ENCODE measurements around the gene GRHL1. TPM values are rescaled to one million over a fixed set of nuclear protein-coding genes. Genes with fewer than 3 reads are reported as not detected.

GRHL1 gene
- total RNA-seq, 1 experiment from 2014 or later = 11.6 TPM

- no peaks in the 10 kb centered on the region for H3K9me3 ChIP-seq
- DNase-seq = no peak
- peaks cover 12% of the 10 kb centered on the region for H3K36me3 Mint-ChIP-seq (ENCODE audit: insufficient read depth, unreplicated experiment)
- H3K27me3 Mint-ChIP-seq (ENCODE audit: insufficient read depth, unreplicated experiment) = no peaks in the 10 kb centered on the region
- no peak for TF ChIP-seq CTCF (IDR thresholded peaks at IDR 0.05; ENCODE audit: insufficient read depth in 1 of 2, low read depth in 1 of 2, low read length in 1 of 2, severe bottlenecking in 1 of 2, unreplicated experiment in 1 of 2)
- H3K4me3 ChIP-seq (ENCODE audit: low read depth, low read length) = no peak overlapping the region
- no peaks in the 10 kb centered on the region for H3K4me1 ChIP-seq
- ChIA-PET CTCF (no interaction called here), POLR2A (no interaction called here)
- H3K36me3 ChIP-seq (ENCODE audit: control insufficient read depth, insufficient read depth, low read length) = no peaks in the 10 kb centered on the region
- H3K27ac Mint-ChIP-seq (ENCODE audit: unreplicated experiment) = no peak overlapping the region
- intact Hi-C loops (cut with micrococcal nuclease; ENCODE audit: unreplicated experiment) = no loop called here
- no peaks in the 10 kb centered on the region for H3K9me3 Mint-ChIP-seq (ENCODE audit: unreplicated experiment)
- no TSS peak for BruUV-seq (replicated peaks)
- no peak overlapping the region for H3K4me3 Mint-ChIP-seq (ENCODE audit: unreplicated experiment)
- H3K27me3 ChIP-seq (replicated peaks; ENCODE audit: control insufficient read depth, insufficient read depth, low read length) = no peaks in the 10 kb centered on the region
- H3K4me1 Mint-ChIP-seq (ENCODE audit: low read depth, unreplicated experiment) = peaks cover 7% of the 10 kb centered on the region
Measured at GRCh38 chr2:9990736-9991135, 39.2 kb downstream of the GRHL1 start.

- DNase-seq = no peak
Measured at GRCh38 chr2:9991221-9991620, 39.7 kb downstream of the GRHL1 start.

GRCh38 chr2:9991829-9992273 lies 40.4 kb downstream of the GRHL1 start:
- POLR2A ChIA-PET = no interaction called here

More at GRCh38 chr2:9991221-9991620, 39.7 kb downstream of the GRHL1 start:
- H3K27me3 ChIP-seq (replicated peaks; ENCODE audit: control insufficient read depth, insufficient read depth, low read length) = no peaks in the 10 kb centered on the region
- H3K36me3 Mint-ChIP-seq (ENCODE audit: insufficient read depth, unreplicated experiment) = peaks cover 15% of the 10 kb centered on the region
- no peak overlapping the region for H3K4me3 Mint-ChIP-seq (ENCODE audit: unreplicated experiment)
- BruUV-seq (replicated peaks) = no TSS peak
- no peak overlapping the region for H3K27ac Mint-ChIP-seq (ENCODE audit: unreplicated experiment)
- ChIA-PET POLR2A (no interaction called here), CTCF (no interaction called here)
- no peaks in the 10 kb centered on the region for H3K36me3 ChIP-seq (ENCODE audit: control insufficient read depth, insufficient read depth, low read length)
- no peaks in the 10 kb centered on the region for H3K27me3 Mint-ChIP-seq (ENCODE audit: insufficient read depth, unreplicated experiment)
- intact Hi-C loops (cut with micrococcal nuclease; ENCODE audit: unreplicated experiment) = no loop called here
- TF ChIP-seq CTCF (IDR thresholded peaks at IDR 0.05; ENCODE audit: insufficient read depth in 1 of 2, low read depth in 1 of 2, low read length in 1 of 2, severe bottlenecking in 1 of 2, unreplicated experiment in 1 of 2) = no peak
- H3K9me3 ChIP-seq = no peaks in the 10 kb centered on the region
- H3K4me1 ChIP-seq = no peaks in the 10 kb centered on the region
- peaks cover 7% of the 10 kb centered on the region for H3K4me1 Mint-ChIP-seq (ENCODE audit: low read depth, unreplicated experiment)
- H3K4me3 ChIP-seq (ENCODE audit: low read depth, low read length) = no peak overlapping the region
- H3K9me3 Mint-ChIP-seq (ENCODE audit: unreplicated experiment) = no peaks in the 10 kb centered on the region

More at GRCh38 chr2:9991829-9992273, 40.4 kb downstream of the GRHL1 start:
- no peak for TF ChIP-seq CTCF (IDR thresholded peaks at IDR 0.05; ENCODE audit: insufficient read depth in 1 of 2, low read depth in 1 of 2, low read length in 1 of 2, severe bottlenecking in 1 of 2, unreplicated experiment in 1 of 2)
- no peaks in the 10 kb centered on the region for H3K9me3 Mint-ChIP-seq (ENCODE audit: unreplicated experiment)
- Histone ChIP-seq H3K4me3 (ENCODE audit: low read depth, low read length) (no peak overlapping the region), H3K9me3 (no peaks in the 10 kb centered on the region), H3K36me3 (ENCODE audit: control insufficient read depth, insufficient read depth, low read length) (no peaks in the 10 kb centered on the region; the same call in 1 of the 2 replicates), H3K27me3 (replicated peaks; ENCODE audit: control insufficient read depth, insufficient read depth, low read length) (no peaks in the 10 kb centered on the region), H3K4me1 (no peaks in the 10 kb centered on the region)
- DNase-seq = no peak
- intact Hi-C loops (cut with micrococcal nuclease; ENCODE audit: unreplicated experiment) = no loop called here
- H3K4me1 Mint-ChIP-seq (ENCODE audit: low read depth, unreplicated experiment) = peaks cover 7% of the 10 kb centered on the region
- H3K4me3 Mint-ChIP-seq (ENCODE audit: unreplicated experiment) = no peak overlapping the region
- no peak overlapping the region for H3K27ac Mint-ChIP-seq (ENCODE audit: unreplicated experiment)
- no TSS peak for BruUV-seq (replicated peaks)
- H3K36me3 Mint-ChIP-seq (ENCODE audit: insufficient read depth, unreplicated experiment) = peaks cover 18% of the 10 kb centered on the region
- CTCF ChIA-PET = no interaction called here
- H3K27me3 Mint-ChIP-seq (ENCODE audit: insufficient read depth, unreplicated experiment) = no peaks in the 10 kb centered on the region

Data from Caco-2 (cell line).